MCF 10A (cell line): ENCODE data around the gene XCL1. TPM values are rescaled to one million over a fixed set of nuclear protein-coding genes. Genes with fewer than 3 reads are reported as not detected.

ENCODE experiments used
- BruUV-seq: library from RNA; stranded (reverse); fragments of 400-500 nt; replicated peaks from 2 replicates; lab custom pipeline; 2021; lab: Mats Ljungman, UMichigan
- CTCF ChIA-PET: fragments of 300-600 bp; sonication (Branson Sonifier 250); formaldehyde crosslinking; extraction: SDS; loops from one replicate; lab custom pipeline; 2021; ENCODE audit warnings: antibody characterized with exemption, inconsistent platforms; lab: Yijun Ruan, JAX
- POLR2A ChIA-PET: fragments of 300-600, 350-650 bp; sonication (Branson Sonifier 250); formaldehyde crosslinking; extraction: SDS; loops from one replicate; lab custom pipeline; 2020; ENCODE audit warnings: antibody characterized with exemption, inconsistent platforms; lab: Yijun Ruan, JAX
- DNase-seq: peaks from one replicate; pipeline ENCODE4 v3.0.0-alpha.2; 2018; ENCODE audit not compliant: unreplicated experiment
- H3K27ac Mint-ChIP-seq: one replicate; pipeline ENCODE4 v1.8.0; 2022; ENCODE audit warnings: mild to moderate bottlenecking, low read depth, mixed read lengths; ENCODE audit not compliant: unreplicated experiment
- H3K27me3 Mint-ChIP-seq: one replicate; pipeline ENCODE4 v1.8.0; 2022; ENCODE audit warnings: mixed read lengths; ENCODE audit not compliant: insufficient read depth, unreplicated experiment
- H3K36me3 Mint-ChIP-seq: one replicate; pipeline ENCODE4 v1.8.0; 2022; ENCODE audit warnings: mild to moderate bottlenecking, moderate library complexity, mixed read lengths; ENCODE audit not compliant: insufficient read depth, unreplicated experiment
- H3K4me1 Mint-ChIP-seq: one replicate; pipeline ENCODE4 v1.8.0; 2022; ENCODE audit warnings: mixed read lengths; ENCODE audit not compliant: insufficient read depth, unreplicated experiment
- H3K4me3 Mint-ChIP-seq: one replicate; pipeline ENCODE4 v1.8.0; 2022; ENCODE audit warnings: mild to moderate bottlenecking, moderate library complexity, mixed read lengths; ENCODE audit not compliant: unreplicated experiment
- H3K9me3 Mint-ChIP-seq: one replicate; pipeline ENCODE4 v1.8.0; 2022; ENCODE audit warnings: mixed read lengths; ENCODE audit not compliant: unreplicated experiment
- CTCF ChIP-seq: fragments of 200-600 bp; IDR thresholded peaks from one replicate; pipeline ENCODE4 v1.8.0; 2022; ENCODE audit warnings: antibody characterized with exemption, mild to moderate bottlenecking; ENCODE audit not compliant: unreplicated experiment
- intact Hi-C: fragments of 100-400 bp; cut with micrococcal nuclease; formaldehyde crosslinking; loops from 2 replicates; pipeline ENCODE4 v1.14.1; 2022
- total RNA-seq: library from RNA; stranded (reverse); gene quantifications from 2 replicates; pipeline ENCODE4 v1.2.3, GENCODE V29; 2022

Gene XCL1
- total RNA-seq, 1 experiment from 2014 or later, result not detected

- H3K36me3 Mint-ChIP-seq, result no peaks in the 10 kb centered on the region
- TF ChIP-seq CTCF, result no peak
- H3K9me3 Mint-ChIP-seq, result no peaks in the 10 kb centered on the region
- H3K27ac Mint-ChIP-seq, result no peak overlapping the region
- ChIA-PET POLR2A (interaction anchor here (0.7 kb wide), 1 partner anchor 57 kb away, joined by 3 read pairs; no protein-coding TSS in a partner anchor), CTCF (interaction anchor here (0.6 to 1.8 kb wide), 6 partner anchors 49 to 472 kb away, joined by 3 to 10 read pairs (median 4); no protein-coding TSS in a partner anchor)
- intact Hi-C loops, result no loop called here
- DNase-seq, result no peak
- no peaks in the 10 kb centered on the region for H3K27me3 Mint-ChIP-seq
- no TSS peak for BruUV-seq
- H3K4me3 Mint-ChIP-seq, result no peak overlapping the region
- H3K4me1 Mint-ChIP-seq, result peaks cover 22% of the 10 kb centered on the region
Observed at GRCh38 chr1:168554603-168555483, 21.6 kb upstream of the XCL1 start.

GRCh38 chr1:168555508-168556046 is 20.8 kb upstream of the XCL1 start:
- DNase-seq, result no peak
- TF ChIP-seq CTCF, result no peak
- H3K9me3 Mint-ChIP-seq, result no peaks in the 10 kb centered on the region
- no peak overlapping the region for H3K4me3 Mint-ChIP-seq
- no peaks in the 10 kb centered on the region for H3K27me3 Mint-ChIP-seq
- no TSS peak for BruUV-seq
- POLR2A ChIA-PET, result no interaction called here
- H3K36me3 Mint-ChIP-seq, result no peaks in the 10 kb centered on the region
- no peak overlapping the region for H3K27ac Mint-ChIP-seq
- peaks cover 22% of the 10 kb centered on the region for H3K4me1 Mint-ChIP-seq
- CTCF ChIA-PET, result interaction anchor here (1.2 to 1.8 kb wide), 3 partner anchors 116 to 213 kb away, joined by 3 to 10 read pairs (median 3); no protein-coding TSS in a partner anchor
- intact Hi-C loops, result no loop called here

- CTCF ChIA-PET, result interaction anchor here (0.7 to 1.5 kb wide), 5 partner anchors 18 to 214 kb away, joined by 3 to 6 read pairs (median 4); no protein-coding TSS in a partner anchor
- Mint-ChIP-seq H3K9me3 (no peaks in the 10 kb centered on the region), H3K36me3 (no peaks in the 10 kb centered on the region), H3K4me3 (no peak overlapping the region), H3K27me3 (peaks cover 3% of the 10 kb centered on the region), H3K27ac (no peak overlapping the region), H3K4me1 (peaks cover 15% of the 10 kb centered on the region)
- POLR2A ChIA-PET, result interaction anchor here (1.2 kb wide), 1 partner anchor 9 kb away, joined by 6 read pairs; no protein-coding TSS in a partner anchor
- BruUV-seq, result no TSS peak
- no peak for DNase-seq
- TF ChIP-seq CTCF, result no peak
- intact Hi-C loops, result no loop called here
Observed at GRCh38 chr1:168556647-168557046, 19.8 kb upstream of the XCL1 start.

GRCh38 chr1:168560370-168560769 is 16.0 kb upstream of the XCL1 start:
- H3K9me3 Mint-ChIP-seq, result no peaks in the 10 kb centered on the region
- intact Hi-C loops, result no loop called here
- BruUV-seq, result no TSS peak
- H3K27me3 Mint-ChIP-seq, result peaks cover 40% of the 10 kb centered on the region
- ChIA-PET CTCF (interaction anchor here (0.5 to 2.5 kb wide), 5 partner anchors 15 to 790 kb away, joined by 3 to 14 read pairs (median 3); no protein-coding TSS in a partner anchor), POLR2A (interaction anchor here (0.6 to 1.4 kb wide), 2 partner anchors 8 to 90 kb away, joined by 3 to 4 read pairs; no protein-coding TSS in a partner anchor)
- H3K4me1 Mint-ChIP-seq, result peaks cover 15% of the 10 kb centered on the region
- H3K36me3 Mint-ChIP-seq, result no peaks in the 10 kb centered on the region
- no peak for TF ChIP-seq CTCF
- no peak for DNase-seq
- no peak overlapping the region for H3K4me3 Mint-ChIP-seq
- H3K27ac Mint-ChIP-seq, result no peak overlapping the region
